ENCODE results near the gene PRKCZ. TPM values are rescaled to one million over a fixed set of nuclear protein-coding genes. Genes with fewer than 3 reads are reported as not detected.

Gene PRKCZ
- total RNA-seq, 1 experiment from 2014 or later = 45.9 TPM

- no TSS peak for BruUV-seq (replicated peaks)
- H3K9me3 Mint-ChIP-seq (ENCODE audit: unreplicated experiment) = no peaks in the 10 kb centered on the region
- H3K27ac Mint-ChIP-seq (ENCODE audit: unreplicated experiment) = no peak overlapping the region
- Histone ChIP-seq H3K36me3 (ENCODE audit: control insufficient read depth, insufficient read depth, low read length) (no peaks in the 10 kb centered on the region), H3K9me3 (no peaks in the 10 kb centered on the region), H3K4me1 (no peaks in the 10 kb centered on the region), H3K27me3 (replicated peaks; ENCODE audit: control insufficient read depth, insufficient read depth, low read length) (no peaks in the 10 kb centered on the region), H3K4me3 (ENCODE audit: low read depth, low read length) (no peak overlapping the region)
- intact Hi-C loops (cut with micrococcal nuclease; ENCODE audit: unreplicated experiment) = no loop called here
- H3K36me3 Mint-ChIP-seq (ENCODE audit: insufficient read depth, unreplicated experiment) = peaks cover 6% of the 10 kb centered on the region
- H3K4me3 Mint-ChIP-seq (ENCODE audit: unreplicated experiment) = no peak overlapping the region
- H3K27me3 Mint-ChIP-seq (ENCODE audit: insufficient read depth, unreplicated experiment) = no peaks in the 10 kb centered on the region
- ChIA-PET POLR2A (no interaction called here), CTCF (no interaction called here)
- no peak for TF ChIP-seq CTCF (IDR thresholded peaks at IDR 0.05; ENCODE audit: insufficient read depth in 1 of 2, low read depth in 1 of 2, low read length in 1 of 2, severe bottlenecking in 1 of 2, unreplicated experiment in 1 of 2)
- H3K4me1 Mint-ChIP-seq (ENCODE audit: low read depth, unreplicated experiment) = no peaks in the 10 kb centered on the region
- no peak for DNase-seq
Measured at GRCh38 chr1:2086446-2087078, 36.4 kb downstream of the PRKCZ start.

- peaks cover 6% of the 10 kb centered on the region for H3K36me3 Mint-ChIP-seq (ENCODE audit: insufficient read depth, unreplicated experiment)
- H3K4me3 Mint-ChIP-seq (ENCODE audit: unreplicated experiment) = no peak overlapping the region
- no peak for DNase-seq
- Histone ChIP-seq H3K36me3 (ENCODE audit: control insufficient read depth, insufficient read depth, low read length) (no peaks in the 10 kb centered on the region), H3K9me3 (no peaks in the 10 kb centered on the region), H3K4me3 (ENCODE audit: low read depth, low read length) (no peak overlapping the region), H3K27me3 (replicated peaks; ENCODE audit: control insufficient read depth, insufficient read depth, low read length) (no peaks in the 10 kb centered on the region), H3K4me1 (no peaks in the 10 kb centered on the region)
- no peaks in the 10 kb centered on the region for H3K4me1 Mint-ChIP-seq (ENCODE audit: low read depth, unreplicated experiment)
- no TSS peak for BruUV-seq (replicated peaks)
- no peak for TF ChIP-seq CTCF (IDR thresholded peaks at IDR 0.05; ENCODE audit: insufficient read depth in 1 of 2, low read depth in 1 of 2, low read length in 1 of 2, severe bottlenecking in 1 of 2, unreplicated experiment in 1 of 2)
- H3K27ac Mint-ChIP-seq (ENCODE audit: unreplicated experiment) = no peak overlapping the region
- no peaks in the 10 kb centered on the region for H3K9me3 Mint-ChIP-seq (ENCODE audit: unreplicated experiment)
- intact Hi-C loops (cut with micrococcal nuclease; ENCODE audit: unreplicated experiment) = no loop called here
- H3K27me3 Mint-ChIP-seq (ENCODE audit: insufficient read depth, unreplicated experiment) = no peaks in the 10 kb centered on the region
- CTCF ChIA-PET = no interaction called here
- POLR2A ChIA-PET = no interaction called here
Measured at GRCh38 chr1:2087766-2088165, 37.6 kb downstream of the PRKCZ start.

- no peak for DNase-seq
- no peak overlapping the region for H3K27ac Mint-ChIP-seq (ENCODE audit: unreplicated experiment)
- ChIA-PET CTCF (no interaction called here), POLR2A (no interaction called here)
- H3K27me3 Mint-ChIP-seq (ENCODE audit: insufficient read depth, unreplicated experiment) = no peaks in the 10 kb centered on the region
- H3K36me3 ChIP-seq (ENCODE audit: control insufficient read depth, insufficient read depth, low read length) = no peaks in the 10 kb centered on the region
- no peak overlapping the region for H3K4me3 Mint-ChIP-seq (ENCODE audit: unreplicated experiment)
- H3K4me1 Mint-ChIP-seq (ENCODE audit: low read depth, unreplicated experiment) = no peaks in the 10 kb centered on the region
- H3K9me3 ChIP-seq = no peaks in the 10 kb centered on the region
- no TSS peak for BruUV-seq (replicated peaks)
- TF ChIP-seq CTCF (IDR thresholded peaks at IDR 0.05; ENCODE audit: insufficient read depth in 1 of 2, low read depth in 1 of 2, low read length in 1 of 2, severe bottlenecking in 1 of 2, unreplicated experiment in 1 of 2) = no peak
- H3K4me3 ChIP-seq (ENCODE audit: low read depth, low read length) = no peak overlapping the region
- intact Hi-C loops (cut with micrococcal nuclease; ENCODE audit: unreplicated experiment) = no loop called here
- no peaks in the 10 kb centered on the region for H3K27me3 ChIP-seq (replicated peaks; ENCODE audit: control insufficient read depth, insufficient read depth, low read length)
- H3K4me1 ChIP-seq = no peaks in the 10 kb centered on the region
- no peaks in the 10 kb centered on the region for H3K9me3 Mint-ChIP-seq (ENCODE audit: unreplicated experiment)
- H3K36me3 Mint-ChIP-seq (ENCODE audit: insufficient read depth, unreplicated experiment) = peaks cover 6% of the 10 kb centered on the region
Measured at GRCh38 chr1:2088458-2088857, 38.2 kb downstream of the PRKCZ start.
